Measurements from ENCODE around the gene SH3BGRL2.
A peak's percentile ranks its signal among the peaks of the same experiment; 100 is the strongest.
"Not testable (repeated sequence)": the region's sequence is repeated elsewhere in the genome, so short reads cannot be mapped to it uniquely, and the experiment has no call there.

The SH3BGRL2 gene

DNA sequence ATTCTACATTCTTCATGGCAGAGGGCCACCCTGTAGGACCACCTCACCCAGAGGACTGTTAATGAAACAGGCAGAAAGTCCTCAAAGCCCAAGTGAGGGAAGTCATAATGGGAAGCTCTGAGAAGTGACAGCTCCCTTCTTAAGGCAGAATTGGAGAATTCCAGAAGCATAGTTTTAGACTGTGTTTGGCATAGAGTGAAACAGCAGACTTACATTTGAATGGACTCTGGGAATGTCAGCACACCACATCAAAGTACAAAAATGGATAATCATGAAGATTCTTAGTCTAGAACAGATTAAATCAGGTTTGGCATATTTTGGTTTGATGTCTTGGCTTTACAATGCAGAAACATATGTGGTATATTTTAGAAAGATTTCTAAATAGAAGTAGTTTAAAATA lies 17.9 kb downstream of the SH3BGRL2 start:
- no peak for DNase-seq (ENCODE audit: low spot score)

GRCh38 chr6:79650950-79651349 lies 19.8 kb downstream of the SH3BGRL2 start:
- no peak for DNase-seq (ENCODE audit: low spot score)

DNA sequence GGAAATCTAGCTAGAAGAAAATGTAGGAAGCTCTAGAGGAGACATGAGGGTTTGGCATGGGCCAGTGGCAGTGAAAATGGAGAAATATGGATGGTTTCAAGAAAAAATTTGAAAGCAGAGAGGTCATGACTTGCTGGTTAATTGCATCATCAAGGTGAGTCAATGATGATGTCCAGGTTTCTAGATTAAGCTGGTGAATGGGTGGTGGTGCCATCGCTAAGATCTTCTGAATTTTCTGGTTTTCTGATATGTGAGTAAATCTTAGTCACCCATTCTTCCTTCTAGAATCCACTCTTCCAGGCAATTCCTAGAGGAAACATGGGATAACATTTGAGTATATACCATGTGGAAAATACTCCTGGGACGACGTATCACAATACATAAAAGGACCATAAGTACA lies 25.0 kb downstream of the SH3BGRL2 start:
- no peak for DNase-seq (ENCODE audit: low spot score)

DNA sequence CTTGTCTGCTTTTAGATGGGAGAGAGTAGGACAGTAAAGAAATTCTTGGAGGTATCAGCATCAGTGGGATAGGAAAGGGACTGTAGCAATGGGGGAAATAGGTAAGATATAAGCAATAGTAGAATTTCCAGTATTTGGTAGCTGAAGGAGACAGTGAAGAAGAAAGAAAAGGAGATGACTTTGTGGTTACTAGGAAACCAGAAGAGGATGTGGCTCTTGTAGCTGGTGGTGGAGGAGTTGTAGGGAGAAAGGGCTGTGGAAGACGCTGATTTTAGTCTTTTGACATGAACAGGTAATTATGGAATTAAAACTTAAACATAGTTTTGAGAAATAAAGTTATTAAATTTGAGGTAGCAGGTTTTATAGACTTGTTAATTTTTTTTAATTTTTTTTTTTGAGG lies 26.1 kb downstream of the SH3BGRL2 start:
- DNase-seq (ENCODE audit: low spot score): no peak

- not testable (repeated sequence) for DNase-seq (ENCODE audit: low spot score)
These were observed 32.5 kb downstream of the SH3BGRL2 start for GRCh38 chr6:79663655-79664054.

- no peak for DNase-seq (ENCODE audit: low spot score)
These were observed 34.8 kb downstream of the SH3BGRL2 start for GRCh38 chr6:79665725-79666551.

GRCh38 chr6:79666634-79667033 lies 35.5 kb downstream of the SH3BGRL2 start:
- no peak for DNase-seq (ENCODE audit: low spot score)

DNA sequence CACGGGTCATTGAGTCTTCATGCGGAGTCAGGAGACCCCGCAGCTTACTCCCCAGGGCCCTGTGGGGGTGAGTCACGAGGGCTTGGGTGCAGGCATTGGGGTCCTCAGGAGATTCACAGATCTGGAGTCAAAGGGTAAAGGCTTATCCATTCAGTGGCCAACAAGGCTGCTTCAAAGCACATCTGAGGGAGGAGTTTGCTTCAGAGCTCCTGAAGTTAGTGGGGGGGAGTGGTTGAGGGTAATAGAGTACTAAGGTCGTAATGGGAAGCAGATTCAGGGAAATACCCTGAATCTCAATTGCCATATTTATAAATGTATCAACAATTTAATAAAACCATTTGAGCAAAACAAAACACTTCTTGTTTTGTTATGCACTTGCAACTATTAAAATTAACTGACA lies 37.3 kb downstream of the SH3BGRL2 start:
- DNase-seq (ENCODE audit: low spot score): no peak

- DNase-seq (ENCODE audit: low spot score): no peak
These were observed 38.6 kb downstream of the SH3BGRL2 start for GRCh38 chr6:79669766-79670165.

GRCh38 chr6:79670789-79671188 lies 39.7 kb downstream of the SH3BGRL2 start:
- no peak for DNase-seq (ENCODE audit: low spot score)

DNA sequence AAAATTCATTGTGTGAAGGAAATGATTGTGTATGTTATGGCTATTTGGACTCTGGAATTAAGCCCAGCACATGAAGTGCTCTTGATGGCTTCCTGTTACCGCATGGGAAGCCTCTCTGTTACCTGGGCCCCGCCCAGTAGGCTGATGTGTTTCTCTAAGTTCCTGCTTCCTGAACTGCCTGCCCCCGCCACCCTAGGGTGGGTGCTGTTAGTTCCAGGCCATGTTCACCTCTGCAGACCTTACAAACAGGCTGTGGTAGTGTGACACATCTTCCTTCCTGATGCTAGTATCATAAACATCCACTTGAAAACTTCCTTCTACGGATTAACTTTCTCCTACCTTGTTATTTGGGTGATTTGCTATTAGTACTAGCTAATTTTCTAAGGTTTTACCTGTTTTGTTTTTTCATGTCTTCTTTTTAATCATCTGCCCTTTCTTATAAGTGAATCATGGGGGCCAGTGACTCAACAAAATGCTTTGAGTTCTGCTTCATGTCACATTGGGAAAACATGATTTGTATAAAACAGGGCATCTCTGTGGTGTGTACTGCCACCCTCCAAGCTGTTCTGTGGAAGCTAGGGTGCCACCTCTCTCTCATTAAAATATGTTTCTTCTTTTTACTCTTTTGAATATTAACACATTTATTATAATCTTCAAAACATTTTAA lies 40.6 kb downstream of the SH3BGRL2 start:
- DNase-seq (ENCODE audit: low spot score): no peak

- peak; percentile 8 for DNase-seq (ENCODE audit: low spot score)
These were observed 41.5 kb downstream of the SH3BGRL2 start for GRCh38 chr6:79672631-79673111.

GRCh38 chr6:79673947-79674346 lies 42.8 kb downstream of the SH3BGRL2 start:
- DNase-seq (ENCODE audit: low spot score): no peak

- no peak for DNase-seq (ENCODE audit: low spot score)
These were observed 45.9 kb downstream of the SH3BGRL2 start for GRCh38 chr6:79676785-79677736.

GRCh38 chr6:79682682-79683081 lies 51.6 kb downstream of the SH3BGRL2 start:
- not testable (repeated sequence) for DNase-seq (ENCODE audit: low spot score)

DNA sequence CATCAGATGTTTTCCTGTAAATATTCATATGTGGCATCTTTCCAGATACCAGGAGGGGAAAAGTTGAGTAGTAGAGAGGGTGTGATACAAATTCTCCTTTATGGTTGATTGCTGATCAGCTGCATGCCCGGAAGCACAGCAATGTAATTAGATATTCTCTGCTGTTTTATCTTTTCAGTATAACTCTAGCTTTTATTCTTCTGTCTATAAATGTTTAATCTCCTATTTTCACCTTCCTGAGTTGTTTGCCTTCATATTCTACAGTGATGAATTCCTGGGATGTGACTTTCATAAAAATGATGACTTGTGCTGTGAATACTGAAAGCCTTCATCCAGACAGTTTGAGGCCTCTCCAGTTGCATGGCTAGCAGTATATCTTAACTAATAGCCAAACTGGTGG lies 53.7 kb downstream of the SH3BGRL2 start:
- DNase-seq (ENCODE audit: low spot score): no peak

DNA sequence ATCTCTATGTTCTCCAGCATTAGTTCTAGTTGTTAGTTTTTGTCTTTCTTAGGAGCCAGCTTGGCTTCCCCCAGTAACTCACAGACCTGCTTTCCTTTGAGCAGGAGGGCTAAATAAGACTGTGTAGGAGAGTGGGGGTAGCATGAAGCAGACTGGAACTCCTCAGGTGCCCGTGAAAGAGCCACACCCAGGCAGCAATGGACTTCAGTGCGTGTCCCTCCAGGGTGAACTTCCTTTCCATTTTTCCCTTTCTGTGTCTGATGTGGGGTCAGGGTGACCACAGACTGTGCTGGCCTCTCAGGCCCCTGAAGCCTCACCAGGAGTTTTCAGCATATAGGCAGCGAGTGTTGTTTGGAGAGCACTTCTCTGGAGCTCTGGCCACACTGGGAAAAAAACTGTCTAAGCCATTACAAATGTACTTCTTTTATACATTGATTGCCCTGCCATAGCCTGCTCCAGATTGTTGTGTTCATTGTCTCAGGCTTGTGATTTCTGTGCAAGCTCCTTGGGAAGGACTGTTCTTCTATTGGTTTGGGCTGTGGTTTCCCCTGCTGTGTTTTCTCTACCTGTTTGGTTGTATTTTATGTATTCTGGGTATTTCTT lies 55.7 kb downstream of the SH3BGRL2 start:
- no peak for DNase-seq (ENCODE audit: low spot score)

GRCh38 chr6:79687759-79688158 lies 56.6 kb downstream of the SH3BGRL2 start:
- no peak for DNase-seq (ENCODE audit: low spot score)

DNA sequence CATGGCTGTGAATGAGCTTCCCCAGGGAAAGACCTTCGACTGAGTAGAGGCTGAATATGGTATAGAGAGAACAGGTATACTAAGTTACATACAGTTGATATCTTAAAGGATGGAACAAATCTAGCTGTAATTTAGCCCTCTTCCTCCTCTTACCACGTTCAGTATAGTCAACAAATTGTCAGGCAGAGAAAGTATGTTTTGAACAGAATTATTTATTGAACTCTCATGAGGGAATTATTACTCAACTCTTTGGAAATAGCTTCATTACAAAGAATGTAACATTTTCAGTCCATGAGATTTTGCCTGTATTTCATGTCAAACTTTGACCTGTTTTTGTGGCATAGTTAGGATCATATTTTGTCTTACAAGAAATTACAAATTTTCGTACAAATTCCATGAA lies 63.0 kb downstream of the SH3BGRL2 start:
- DNase-seq (ENCODE audit: low spot score): no peak

- DNase-seq (ENCODE audit: low spot score): no peak
These were observed 63.7 kb downstream of the SH3BGRL2 start for GRCh38 chr6:79694623-79695343.

- no peak for DNase-seq (ENCODE audit: low spot score)
These were observed 66.3 kb downstream of the SH3BGRL2 start for GRCh38 chr6:79697430-79697829.

Measured in AG08396 (cell line).